ENCODE data around the gene NT5DC3.

NT5DC3 gene

GRCh38 chr12:103779410-103780092 is 61.5 kb downstream of the NT5DC3 start:
- no peak for DNase-seq

- no peak for DNase-seq
These were observed 62.3 kb downstream of the NT5DC3 start for GRCh38 chr12:103778781-103779180.

DNA sequence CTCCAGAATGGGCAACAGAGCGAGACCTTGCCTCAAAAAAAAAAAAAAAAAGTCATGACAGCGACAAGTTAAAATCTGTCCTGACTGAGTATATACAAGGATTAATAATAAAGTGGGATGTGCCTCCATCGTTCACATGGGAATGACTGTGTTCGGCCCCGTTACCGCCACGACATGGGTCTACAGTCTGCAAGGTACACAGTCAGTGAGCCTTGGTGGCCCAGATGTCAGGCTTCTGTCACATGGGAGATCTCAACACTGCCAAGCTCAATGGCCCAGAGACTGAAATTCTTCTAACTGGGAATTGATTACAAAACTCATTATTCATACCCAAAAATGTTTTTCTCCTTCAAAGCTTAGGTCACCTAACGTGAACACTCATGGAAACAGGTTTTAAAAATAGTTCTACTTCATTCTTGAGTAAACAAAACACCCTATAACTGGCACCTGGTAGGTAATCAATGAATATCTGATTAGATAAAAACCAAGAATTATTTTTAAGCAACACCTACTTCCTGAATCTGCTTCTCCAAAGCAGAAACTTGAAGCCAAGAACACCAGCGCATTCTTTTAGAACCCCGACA is 66.0 kb downstream of the NT5DC3 start:
- no peak for DNase-seq

GRCh38 chr12:103773109-103773910 is 67.7 kb downstream of the NT5DC3 start:
- no peak for DNase-seq

DNA sequence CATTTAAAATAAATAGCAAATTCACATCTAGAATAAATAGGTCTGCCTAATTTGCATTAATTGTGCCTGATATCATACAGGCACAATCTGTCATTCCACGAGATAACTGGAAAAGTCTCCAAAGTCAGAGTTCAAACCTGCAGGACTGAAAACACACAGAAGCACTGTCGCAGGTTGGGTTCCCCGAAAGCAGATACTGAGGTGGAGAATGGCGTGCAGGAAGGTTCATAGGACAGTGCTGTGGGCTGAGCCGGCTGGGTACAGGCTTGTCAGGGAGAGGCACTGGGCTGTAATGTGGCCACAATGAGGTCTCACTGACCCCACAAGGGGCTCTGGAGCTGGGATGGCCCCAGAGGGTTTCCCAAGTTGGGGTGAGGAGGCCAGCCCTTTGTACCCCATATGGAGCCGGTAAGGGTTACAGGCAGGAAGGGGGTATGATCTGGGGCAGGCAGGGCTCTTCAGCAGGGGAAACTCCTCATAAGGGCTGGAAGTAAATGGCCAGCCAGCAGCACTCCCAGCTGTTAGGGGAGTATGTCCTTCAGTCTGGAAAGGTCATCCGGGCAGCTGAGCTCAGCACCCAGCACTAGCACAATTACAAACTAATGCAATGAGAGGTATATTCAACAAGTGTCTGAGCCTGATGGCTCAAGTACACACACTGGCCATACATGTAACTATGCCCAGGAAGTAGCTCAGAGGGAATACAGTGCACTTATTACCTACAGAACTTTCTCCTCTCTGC is 68.5 kb downstream of the NT5DC3 start:
- no peak for DNase-seq

DNA sequence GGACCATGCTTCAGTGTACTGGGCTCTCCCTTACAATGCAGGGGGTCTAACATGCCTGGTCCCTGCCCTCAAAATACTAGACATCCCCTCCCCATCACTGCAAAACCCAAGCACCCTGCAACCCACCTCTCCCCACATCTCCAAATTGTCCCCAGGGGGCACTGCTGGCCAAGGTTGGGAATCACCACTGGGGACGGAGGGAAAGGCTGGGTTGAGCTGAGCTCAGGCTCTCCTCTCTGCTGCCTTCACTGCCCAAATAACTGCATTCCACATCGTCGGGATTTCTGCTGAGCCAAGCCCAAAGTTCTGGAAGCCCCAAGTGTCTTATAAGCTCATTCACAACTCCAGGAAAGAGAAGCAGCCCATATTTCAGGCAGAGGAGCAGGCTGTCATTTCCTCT is 69.6 kb downstream of the NT5DC3 start:
- DNase-seq = no peak

DNA sequence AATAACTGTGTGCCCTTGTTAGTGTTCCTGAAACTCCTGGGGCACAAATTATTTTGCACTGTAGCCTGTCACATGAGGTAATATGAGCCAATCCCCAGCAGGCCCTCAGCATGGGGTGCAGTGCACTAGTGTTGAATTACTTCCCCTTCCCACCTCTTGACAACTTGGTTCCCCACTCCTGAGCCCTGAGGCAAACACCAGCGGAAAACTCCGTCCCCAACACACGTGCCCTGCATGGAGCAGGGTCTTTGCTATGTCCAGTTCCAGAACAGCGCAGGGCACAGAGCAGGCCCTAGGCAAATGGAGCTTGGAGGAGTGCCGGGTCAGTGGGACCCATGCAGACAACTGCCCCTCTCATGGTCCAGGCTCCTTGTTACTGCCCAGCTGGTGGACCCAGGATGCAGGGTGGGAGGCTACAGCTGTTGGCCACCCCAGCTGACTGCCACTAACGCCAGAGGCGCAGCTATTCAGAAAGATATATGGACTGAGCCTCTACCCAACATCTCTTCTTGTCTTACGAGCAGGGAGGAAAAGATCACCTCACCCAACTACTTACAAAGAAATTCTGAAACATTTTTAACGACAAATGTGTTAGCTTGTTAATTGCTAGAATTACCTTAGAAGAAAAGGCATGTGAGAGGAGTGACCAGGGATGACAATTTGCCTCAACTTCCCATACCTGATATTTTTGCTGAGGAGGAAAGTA is 71.6 kb downstream of the NT5DC3 start:
- DNase-seq = no peak

DNA sequence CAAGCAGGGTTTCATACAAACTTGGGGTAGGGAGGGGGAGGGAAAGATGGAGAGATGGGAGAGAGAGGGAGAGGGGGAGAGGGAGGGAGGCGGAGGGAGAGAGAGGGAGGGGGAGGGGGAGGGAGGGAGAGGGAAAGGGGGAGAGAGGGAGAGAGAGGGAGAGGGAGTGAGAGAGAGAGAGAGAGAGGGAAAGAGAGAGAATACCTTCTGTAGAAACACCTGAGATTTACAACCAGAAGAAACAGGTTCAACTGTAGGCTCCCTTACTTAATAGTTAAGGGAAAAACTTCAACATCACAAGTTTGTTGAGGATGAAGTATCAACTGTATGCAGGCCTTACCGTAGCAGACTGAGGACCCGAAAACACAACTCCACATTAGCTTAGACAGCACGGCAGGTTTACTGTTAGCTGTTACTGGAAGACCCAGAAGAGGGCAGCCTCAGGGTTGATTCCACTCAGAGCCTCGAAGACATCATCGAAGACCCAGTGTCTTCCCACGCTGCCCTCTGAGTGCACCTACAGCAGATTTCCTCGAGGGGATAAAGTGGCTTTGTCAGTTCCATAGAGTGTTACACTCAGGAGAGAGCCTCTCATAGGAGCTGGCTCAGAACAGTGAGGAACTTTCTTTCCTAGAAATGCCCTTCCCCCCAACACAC is 72.4 kb downstream of the NT5DC3 start:
- DNase-seq = no peak

DNA sequence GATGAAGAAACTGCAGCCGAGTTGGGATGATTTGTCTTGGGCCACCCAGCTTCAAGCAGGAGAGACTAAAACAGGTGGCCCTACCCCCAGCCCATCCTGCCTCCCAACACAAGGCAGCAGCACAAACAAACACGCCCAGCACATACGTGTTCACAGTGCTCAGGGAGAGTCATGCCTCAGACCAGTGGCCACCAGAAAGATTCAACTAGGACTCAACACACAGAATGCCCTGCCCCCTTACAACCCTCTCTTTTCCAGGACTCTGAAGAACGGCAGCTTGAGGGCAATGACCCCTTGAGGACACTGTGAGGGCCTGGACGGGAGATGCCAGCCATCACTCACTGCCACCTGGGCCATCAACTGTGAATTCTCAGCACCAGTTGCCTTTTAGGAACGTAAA is 75.0 kb downstream of the NT5DC3 start:
- DNase-seq = no peak

- DNase-seq = no peak
These were observed 75.7 kb downstream of the NT5DC3 start for GRCh38 chr12:103765322-103765721.

DNA sequence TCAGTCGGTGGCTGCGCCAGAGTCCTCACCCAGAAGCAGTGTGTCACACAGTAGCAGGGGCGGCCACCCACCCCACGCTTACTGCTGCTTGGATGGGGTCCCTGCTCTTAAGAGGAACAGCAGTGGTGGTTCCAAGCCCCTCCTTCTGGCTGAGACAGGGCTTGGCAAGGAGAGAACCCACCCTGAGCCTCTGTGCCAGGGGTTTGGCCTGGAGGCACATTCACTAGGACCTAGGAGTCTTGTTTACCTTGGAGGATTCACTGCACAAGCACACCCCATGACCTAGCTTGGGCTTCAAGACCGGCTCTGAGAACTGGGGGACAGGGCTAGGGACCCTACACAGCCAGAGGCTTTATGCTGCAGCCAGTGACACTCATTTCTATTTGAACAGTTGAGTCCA is 78.6 kb downstream of the NT5DC3 start:
- no peak for DNase-seq

DNA sequence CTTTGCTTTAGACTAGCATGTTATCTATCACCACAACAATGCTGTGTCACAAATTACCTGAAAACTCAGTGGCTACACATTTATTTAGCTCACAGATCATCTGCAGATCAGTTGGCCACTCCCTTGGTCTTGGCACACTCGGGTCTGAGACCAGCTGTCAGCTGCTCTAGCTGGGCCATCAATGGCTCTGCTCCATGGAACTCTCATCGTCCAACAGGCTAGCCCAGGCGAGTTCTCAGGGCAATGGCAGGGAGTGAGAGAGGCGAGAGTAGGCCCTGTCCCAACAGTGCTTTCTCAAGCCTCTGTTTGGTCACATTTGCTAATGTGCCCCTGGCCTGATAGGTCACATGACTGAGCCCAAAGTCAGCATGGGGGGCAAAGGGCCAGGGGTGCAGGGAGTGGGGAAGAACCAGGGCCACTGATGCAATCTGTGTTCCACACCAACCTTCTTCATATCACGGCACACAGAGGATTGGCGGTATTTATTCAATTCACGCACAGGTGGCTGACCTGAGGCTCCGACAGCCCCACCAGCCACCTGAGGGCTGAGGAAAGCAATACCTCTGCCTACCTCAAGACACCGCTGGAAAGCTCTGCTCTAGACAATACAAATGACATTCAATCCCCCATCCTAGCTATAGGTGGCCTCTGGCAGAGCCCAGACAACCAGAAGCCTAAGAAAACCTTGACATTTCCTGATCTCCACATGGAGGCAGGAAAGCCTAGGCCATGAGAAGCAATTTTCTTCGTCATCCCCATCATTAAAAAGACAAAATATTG is 82.5 kb downstream of the NT5DC3 start:
- DNase-seq = no peak

DNA sequence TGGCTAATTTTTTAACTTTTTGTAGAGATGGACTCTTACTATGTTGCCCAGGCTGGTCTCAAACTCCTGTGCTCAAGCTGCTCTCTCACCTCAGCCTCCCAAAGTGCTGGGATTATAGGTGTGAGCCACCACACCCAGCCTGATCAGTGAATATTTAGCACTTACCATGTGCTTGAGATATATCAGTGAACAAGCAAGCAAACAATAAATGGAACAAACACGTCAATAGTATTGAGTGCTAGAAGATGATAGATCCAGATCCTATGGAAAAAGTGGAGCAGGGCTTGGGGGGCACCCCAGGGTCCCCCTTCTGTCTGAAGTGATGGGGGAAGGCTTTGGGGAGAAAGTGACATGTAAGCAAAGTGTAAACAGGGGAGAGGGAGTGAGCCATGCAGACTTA is 83.8 kb downstream of the NT5DC3 start:
- no peak for DNase-seq

DNA sequence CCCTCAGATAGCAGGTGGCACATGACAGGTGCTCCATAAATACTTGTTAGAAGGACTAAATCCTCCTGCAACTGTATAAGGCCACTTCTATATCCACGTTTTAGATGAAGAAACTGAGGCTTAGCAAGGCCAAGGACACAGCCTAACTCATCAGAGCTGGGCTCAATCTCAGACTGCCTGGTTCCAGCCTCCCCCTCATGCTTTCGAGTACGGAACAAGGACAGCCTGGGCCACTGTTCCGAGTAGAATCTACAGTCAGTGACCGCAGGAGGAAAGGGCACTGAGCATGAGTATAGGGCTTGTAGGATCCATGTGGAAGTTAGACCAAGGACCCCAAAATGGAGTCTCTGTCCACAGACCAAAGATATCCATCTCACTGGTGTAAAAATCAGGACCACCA is 84.6 kb downstream of the NT5DC3 start:
- no peak for DNase-seq

DNA sequence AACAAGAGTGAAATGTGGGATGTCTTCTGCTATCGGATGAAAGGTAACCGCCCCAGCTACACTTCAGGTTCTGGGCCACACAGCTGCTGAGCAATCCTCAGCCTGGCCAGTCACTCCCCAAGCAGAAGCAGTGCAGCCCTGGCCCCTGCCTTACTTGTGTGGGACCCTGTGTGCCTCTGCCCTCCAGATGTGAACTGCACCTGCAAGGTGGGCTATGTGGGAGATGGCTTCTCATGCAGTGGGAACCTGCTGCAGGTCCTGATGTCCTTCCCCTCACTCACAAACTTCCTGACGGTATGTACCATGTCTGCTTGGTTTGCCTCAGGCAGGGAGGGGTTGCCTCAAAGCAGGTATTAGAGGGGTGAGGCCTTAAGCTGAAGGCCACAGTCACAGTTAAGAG is 85.6 kb downstream of the NT5DC3 start:
- DNase-seq = no peak

GRCh38 chr12:103751600-103751999 is 89.4 kb downstream of the NT5DC3 start:
- DNase-seq = no peak

GRCh38 chr12:103751171-103751570 is 89.9 kb downstream of the NT5DC3 start:
- DNase-seq = no peak

DNA sequence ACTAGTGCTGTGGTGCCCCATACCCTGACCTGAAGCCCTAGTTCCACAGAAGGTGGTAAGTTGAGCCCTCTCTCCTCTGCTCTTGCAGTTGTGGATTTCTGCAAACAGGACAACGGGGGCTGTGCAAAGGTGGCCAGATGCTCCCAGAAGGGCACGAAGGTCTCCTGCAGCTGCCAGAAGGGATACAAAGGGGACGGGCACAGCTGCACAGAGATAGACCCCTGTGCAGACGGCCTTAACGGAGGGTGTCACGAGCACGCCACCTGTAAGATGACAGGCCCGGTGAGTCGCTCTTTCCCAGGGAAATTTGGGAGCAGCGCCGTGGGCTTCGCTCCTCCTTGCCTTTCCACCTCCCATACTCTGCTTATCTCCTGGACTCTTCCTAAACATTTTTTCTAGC is 92.2 kb downstream of the NT5DC3 start:
- no peak for DNase-seq

DNA sequence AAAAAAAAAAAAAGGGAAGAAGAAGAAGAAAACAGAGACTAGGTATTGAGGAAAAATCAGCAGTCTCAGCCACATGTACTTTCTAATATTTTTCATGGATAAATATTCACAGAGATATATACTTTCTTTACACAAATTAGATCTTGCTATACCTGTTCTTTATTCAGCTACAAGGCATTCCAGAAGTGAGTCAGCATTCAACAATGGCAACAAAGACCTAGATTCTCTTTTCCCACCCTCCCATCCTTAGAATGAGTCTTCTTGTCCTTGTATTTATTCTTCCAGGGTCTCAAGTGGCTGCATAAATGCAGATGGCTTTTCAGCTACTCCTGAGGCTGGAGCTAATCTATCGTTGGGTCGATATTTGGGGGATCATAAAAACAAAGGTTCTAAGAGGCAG is 93.0 kb downstream of the NT5DC3 start:
- DNase-seq = no peak

GRCh38 chr12:103745962-103746361 is 95.1 kb downstream of the NT5DC3 start:
- no peak for DNase-seq

GRCh38 chr12:103743788-103744187 is 97.2 kb downstream of the NT5DC3 start:
- no peak for DNase-seq
